Breast epithelium (tissue), 4 donors: ENCODE results near the gene NPHP4. TPM values are rescaled to one million over a fixed set of nuclear protein-coding genes. Genes with fewer than 3 reads are reported as not detected.

ENCODE experiments used
- DNase-seq, 2 donors: peaks; one replicate each; pipeline ENCODE4 v3.0.0-alpha.2; 2019; ENCODE audit warnings: low spot score in 2 of 2
- H3K27ac ChIP-seq, 2 donors: fragments of 200-600 bp; sonication (generic) in 1 of 2; one replicate each; pipeline ENCODE4 v1.5.1; 2016 to 2019; ENCODE audit warnings: mild to moderate bottlenecking in 1 of 2
- H3K27me3 ChIP-seq, 2 donors: fragments of 200-600 bp; sonication (generic) in 1 of 2; one replicate each; pipeline versions ENCODE4 v1.5.1 to v1.6.0; 2017 to 2019; ENCODE audit warnings: control low read depth in 1 of 2, mild to moderate bottlenecking in 1 of 2
- H3K36me3 ChIP-seq: fragments of 200-600 bp; one replicate; pipeline ENCODE4 v1.5.1; 2019
- H3K4me1 ChIP-seq, 2 donors: fragments of 200-600 bp; sonication (generic); one replicate each; pipeline ENCODE4 v1.5.1; 2016 to 2019; ENCODE audit warnings: control low read depth in 1 of 2
- H3K4me3 ChIP-seq, 3 donors: fragments of 200-600 bp; sonication (generic); 1 replicate in 2 of 3; 2 replicates in 1 of 3; pipeline ENCODE4 v1.5.1; 2016 to 2019; ENCODE audit warnings: mild to moderate bottlenecking in 3 of 3, moderate library complexity in 2 of 3
- H3K9me3 ChIP-seq, 2 donors: fragments of 200-600 bp; sonication (generic) in 1 of 2; one replicate each; pipeline ENCODE4 v1.5.1; 2016 to 2019; ENCODE audit warnings: control low read depth in 1 of 2
- POLR2A ChIP-seq: fragments of 450-650 bp; IDR thresholded peaks from one replicate; pipeline ENCODE4 v1.6.1; 2016; ENCODE audit warnings: antibody characterized with exemption, mild to moderate bottlenecking, moderate library complexity
- POLR2AphosphoS5 ChIP-seq, 3 donors: sonication (generic); formaldehyde crosslinking; IDR thresholded peaks; one replicate each; pipeline ENCODE4 v1.6.1; 2017; ENCODE audit warnings: antibody characterized with exemption in 3 of 3
- intact Hi-C: fragments of 100-400 bp; cut with DNase I; formaldehyde crosslinking; loops from one replicate; pipeline ENCODE4 v1.15.1; 2023; ENCODE audit warnings: low total_unique reads
- total RNA-seq, 3 donors: library from RNA; depleted of rRNA; stranded (reverse); fragments of >200 nt; gene quantifications; one replicate each; pipeline ENCODE4 v1.1.0, GENCODE V29; 2016
- TF ChIP-seq, protein P1 (sequence below), 3 donors: fragments of 450-650 bp; IDR thresholded peaks; one replicate each; pipeline ENCODE4 v1.5.1; 2016 to 2017; ENCODE audit warnings: antibody characterized with exemption in 3 of 3, mild to moderate bottlenecking in 3 of 3, moderate library complexity in 3 of 3

NPHP4 gene
- total RNA-seq, 3 donors from 2014 or later: 7.0 to 18.7 (median 18.1) TPM

GRCh38 chr1:5938101-5938646 is 54.1 kb downstream of the NPHP4 start:
- TF ChIP-seq POLR2AphosphoS5 (IDR thresholded peaks at IDR 0.05) (no peak), POLR2A (no peak)
- TF ChIP-seq, protein P1, sequence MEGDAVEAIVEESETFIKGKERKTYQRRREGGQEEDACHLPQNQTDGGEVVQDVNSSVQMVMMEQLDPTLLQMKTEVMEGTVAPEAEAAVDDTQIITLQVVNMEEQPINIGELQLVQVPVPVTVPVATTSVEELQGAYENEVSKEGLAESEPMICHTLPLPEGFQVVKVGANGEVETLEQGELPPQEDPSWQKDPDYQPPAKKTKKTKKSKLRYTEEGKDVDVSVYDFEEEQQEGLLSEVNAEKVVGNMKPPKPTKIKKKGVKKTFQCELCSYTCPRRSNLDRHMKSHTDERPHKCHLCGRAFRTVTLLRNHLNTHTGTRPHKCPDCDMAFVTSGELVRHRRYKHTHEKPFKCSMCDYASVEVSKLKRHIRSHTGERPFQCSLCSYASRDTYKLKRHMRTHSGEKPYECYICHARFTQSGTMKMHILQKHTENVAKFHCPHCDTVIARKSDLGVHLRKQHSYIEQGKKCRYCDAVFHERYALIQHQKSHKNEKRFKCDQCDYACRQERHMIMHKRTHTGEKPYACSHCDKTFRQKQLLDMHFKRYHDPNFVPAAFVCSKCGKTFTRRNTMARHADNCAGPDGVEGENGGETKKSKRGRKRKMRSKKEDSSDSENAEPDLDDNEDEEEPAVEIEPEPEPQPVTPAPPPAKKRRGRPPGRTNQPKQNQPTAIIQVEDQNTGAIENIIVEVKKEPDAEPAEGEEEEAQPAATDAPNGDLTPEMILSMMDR (IDR thresholded peaks at IDR 0.05): no peak
- no peaks in the 10 kb centered on the region for H3K36me3 ChIP-seq
- H3K4me3 ChIP-seq: no peak overlapping the region
- intact Hi-C loops: no loop called here
- peaks cover 0 to 2% of the 10 kb centered on the region in 2 donors for H3K4me1 ChIP-seq
- DNase-seq: no peak
- no peaks in the 10 kb centered on the region for H3K27me3 ChIP-seq
- no peaks in the 10 kb centered on the region for H3K9me3 ChIP-seq
- no peak overlapping the region for H3K27ac ChIP-seq

- no peak overlapping the region for H3K4me3 ChIP-seq
- H3K4me1 ChIP-seq: peaks cover 0 to 2% of the 10 kb centered on the region in 2 donors
- no peaks in the 10 kb centered on the region for H3K27me3 ChIP-seq
- H3K36me3 ChIP-seq: no peaks in the 10 kb centered on the region
- H3K9me3 ChIP-seq: no peaks in the 10 kb centered on the region
- TF ChIP-seq POLR2A: no peak
- TF ChIP-seq, protein P1 (IDR thresholded peaks at IDR 0.05): no peak
- no peak for TF ChIP-seq POLR2AphosphoS5 (IDR thresholded peaks at IDR 0.05)
- no peak for DNase-seq
- no peak overlapping the region for H3K27ac ChIP-seq
- intact Hi-C loops: no loop called here
Observed at GRCh38 chr1:5937373-5937857, 54.8 kb downstream of the NPHP4 start.

DNA sequence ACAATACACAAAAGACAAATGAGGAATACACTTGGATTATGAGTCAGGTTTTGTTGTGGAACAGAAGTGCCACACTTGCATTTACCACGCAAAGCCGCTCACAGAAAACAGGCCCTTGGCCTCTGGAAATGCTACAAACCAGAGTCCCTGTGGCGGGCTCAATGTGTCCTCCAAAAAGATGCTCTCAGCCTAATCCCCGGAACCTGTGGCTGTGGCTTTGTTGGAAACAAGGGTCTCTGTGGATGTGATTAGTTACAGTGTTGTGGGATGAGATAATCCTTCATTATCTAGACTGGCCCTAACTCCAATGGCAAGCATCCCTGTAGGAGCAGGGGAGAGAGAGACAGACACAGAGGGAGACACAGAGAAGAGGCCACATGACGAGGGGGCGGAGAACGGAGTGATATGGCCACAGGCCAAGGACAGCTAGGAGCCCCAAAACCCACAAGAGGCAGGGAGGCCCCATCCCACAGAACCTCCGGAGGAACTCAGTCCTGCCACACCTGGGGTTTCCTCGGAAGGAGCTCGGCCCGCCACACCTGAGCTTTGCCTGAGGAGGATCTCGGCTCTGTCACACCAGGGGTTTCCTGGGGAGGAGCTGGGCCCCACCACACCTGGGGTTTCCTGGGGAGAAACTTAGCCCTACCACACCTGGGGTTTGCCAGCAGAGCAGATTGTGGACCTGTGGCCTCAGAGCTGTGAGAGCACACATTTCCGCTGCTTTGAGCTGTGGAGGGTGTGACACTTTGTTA is 55.4 kb downstream of the NPHP4 start:
- Histone ChIP-seq H3K27me3 (no peaks in the 10 kb centered on the region), H3K27ac (no peak overlapping the region), H3K9me3 (no peaks in the 10 kb centered on the region), H3K36me3 (no peaks in the 10 kb centered on the region), H3K4me3 (no peak overlapping the region), H3K4me1 (peaks cover 0 to 2% of the 10 kb centered on the region in 2 donors)
- intact Hi-C loops: no loop called here
- no peak for DNase-seq
- TF ChIP-seq, protein P1 (IDR thresholded peaks at IDR 0.05): no peak
- TF ChIP-seq POLR2AphosphoS5 (IDR thresholded peaks at IDR 0.05) (no peak), POLR2A (no peak)

DNA sequence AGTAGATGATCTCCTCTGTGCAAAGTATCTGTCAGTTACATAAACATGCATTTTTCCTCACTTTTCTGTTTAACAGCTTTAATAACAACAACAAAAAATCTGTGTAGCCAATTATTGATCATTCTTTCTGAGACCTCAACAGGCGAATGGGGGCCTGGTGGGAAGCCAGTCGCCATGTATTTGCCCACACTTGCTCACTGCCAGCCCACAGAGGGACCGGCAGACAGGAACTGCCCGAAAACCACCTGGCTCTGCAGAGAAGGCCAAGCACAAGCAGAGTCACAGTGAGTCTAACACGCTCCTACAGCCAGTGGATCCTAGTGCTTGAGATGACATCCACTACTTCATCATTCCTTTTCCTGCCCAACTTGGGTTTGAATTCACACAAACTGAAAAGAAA is 56.1 kb downstream of the NPHP4 start:
- no peaks in the 10 kb centered on the region for H3K36me3 ChIP-seq
- H3K27ac ChIP-seq: no peak overlapping the region
- no peak for TF ChIP-seq POLR2AphosphoS5 (IDR thresholded peaks at IDR 0.05)
- no peak for DNase-seq
- H3K4me1 ChIP-seq: peaks cover 0 to 2% of the 10 kb centered on the region in 2 donors
- intact Hi-C loops: no loop called here
- no peak overlapping the region for H3K4me3 ChIP-seq
- no peaks in the 10 kb centered on the region for H3K27me3 ChIP-seq
- H3K9me3 ChIP-seq: no peaks in the 10 kb centered on the region

DNA sequence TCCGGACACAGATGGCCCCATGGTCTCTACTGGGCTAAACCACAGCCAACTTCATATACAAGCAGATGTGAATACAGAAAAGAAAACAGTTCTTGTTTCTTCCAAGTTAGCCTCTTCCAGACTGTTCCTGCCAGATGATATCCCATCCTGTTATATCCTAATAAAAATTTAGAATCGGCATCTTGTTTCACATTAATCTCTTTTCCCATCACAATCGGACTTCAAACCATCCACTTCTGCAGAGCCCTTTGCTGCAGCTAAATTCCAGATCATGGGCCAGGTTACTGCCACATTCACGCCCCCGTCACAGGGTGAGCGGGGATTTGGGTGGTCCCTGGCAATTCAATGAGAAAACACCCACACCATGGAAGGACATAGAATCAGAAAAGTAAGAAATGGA is 57.2 kb downstream of the NPHP4 start:
- TF ChIP-seq POLR2A (no peak), POLR2AphosphoS5 (IDR thresholded peaks at IDR 0.05) (no peak)
- TF ChIP-seq, protein P1 (IDR thresholded peaks at IDR 0.05): no peak
- intact Hi-C loops: no loop called here
- Histone ChIP-seq H3K36me3 (no peaks in the 10 kb centered on the region), H3K4me1 (peaks cover 0 to 2% of the 10 kb centered on the region in 2 donors), H3K9me3 (no peaks in the 10 kb centered on the region), H3K27ac (peak overlapping the region in 1 of 2 donors; percentile 43), H3K4me3 (no peak overlapping the region), H3K27me3 (no peaks in the 10 kb centered on the region)
- DNase-seq: no peak
